Heart right ventricle (tissue), 16 donors: ENCODE results near the gene NAP1L1. TPM values are rescaled to one million over a fixed set of nuclear protein-coding genes. Genes with fewer than 3 reads are reported as not detected.

Experiments used
- ATAC-seq, 8 donors: fragments of 200-7000 bp; cut with Tn5 transposase; one replicate each; pipeline ENCODE4 v1.9.1; 2020; ENCODE audit warnings: mild to moderate bottlenecking in 8 of 8, moderate library complexity in 8 of 8, moderate number of reproducible peaks in 1 of 8
- DNase-seq, 2 donors: peaks; one replicate each; pipeline ENCODE4 v3.0.0-alpha.2; 2020
- H3K27ac ChIP-seq, 10 donors: fragments of 200-600 bp; sonication (generic) in 2 of 10; one replicate each; pipeline versions ENCODE4 v1.5.0 to v1.8.0; 2020 to 2022; ENCODE audit warnings: mild to moderate bottlenecking in 3 of 10
- H3K27me3 ChIP-seq, 7 donors: fragments of 200-600 bp; one replicate each; pipeline ENCODE4 v1.8.0; 2021 to 2022; ENCODE audit warnings: mild to moderate bottlenecking in 2 of 7
- H3K36me3 ChIP-seq, 9 donors: fragments of 200-600 bp; sonication (generic) in 1 of 9; one replicate each; pipeline versions ENCODE4 v1.5.0 to v1.8.0; 2020 to 2022; ENCODE audit warnings: mild to moderate bottlenecking in 2 of 9
- H3K4me1 ChIP-seq, 9 donors: fragments of 200-600 bp; sonication (generic) in 1 of 9; one replicate each; pipeline versions ENCODE4 v1.5.0 to v1.8.0; 2020 to 2022; ENCODE audit warnings: mild to moderate bottlenecking in 4 of 9
- H3K4me3 ChIP-seq, 10 donors: fragments of 200-600 bp; sonication (generic) in 2 of 10; one replicate each; pipeline versions ENCODE4 v1.5.0 to v1.8.0; 2020 to 2022; ENCODE audit warnings: mild to moderate bottlenecking in 7 of 10, moderate library complexity in 2 of 10
- H3K9me3 ChIP-seq, 11 donors: fragments of 200-600 bp in 10 of 11; sonication (generic) in 2 of 11; one replicate each; pipeline versions ENCODE4 v1.5.0 to v1.8.0; 2013 to 2022; ENCODE audit warnings: mild to moderate bottlenecking in 2 of 11, control low read depth in 1 of 11, moderate library complexity in 1 of 11
- WGBS, 2 donors: extraction: QIAGEN DNeasy Blood & Tissue Kit; methylation state at CpG; one replicate each; pipeline ENCODE4 v1.1.7; 2013; ENCODE audit warnings: inconsistent platforms in 1 of 2; 5-methylcytosine and 5-hydroxymethylcytosine counted together
- intact Hi-C, 10 donors: fragments of 100-400 bp; cut with DNase I; formaldehyde crosslinking; loops; one replicate each; pipeline versions ENCODE4 v1.11.1 to v1.14.2; 2022
- polyA plus RNA-seq, 2 donors: library from polyadenylated mRNA; stranded (reverse); fragments of 200-250 nt; gene quantifications; one replicate each; pipeline ENCODE4 v1.2.3, GENCODE V29; 2013
- total RNA-seq, 10 donors: library from RNA; stranded (reverse); fragmentation: NEBNext Ultra II Directional in 3 of 10; extraction: Animal tissue kit (Norgen Biotek cat#: 25700) in 3 of 10; gene quantifications; one replicate each; pipeline versions ENCODE4 v1.2.1 to v1.2.4, GENCODE V29; 2021 to 2023
- TF ChIP-seq, protein P1 (sequence below), 9 donors: fragments of 200-600 bp; sonication (generic) in 2 of 9; IDR thresholded peaks; one replicate each; pipeline versions ENCODE4 v1.5.0 to v1.8.0; 2021 to 2022; ENCODE audit warnings: antibody characterized with exemption in 9 of 9, mild to moderate bottlenecking in 5 of 9, moderate library complexity in 1 of 9
- donor health status: Arrhythmogenic right ventricular cardiomyopathy.
- donor health status: ischemic (EF 13 %, LVEDD 7.1; RV severe dilation, severe dysfunction).
- donor health status: healthy with polysubstance abuse.
- donor health status: DM: no; HTN: yes; CAD: no.
- donor health status: DM: no; HTN: no; CAD: no.
- donor health status: ischemic (EF 25% LVEDD 6.9; RV normal size, moderate dysfunction).
- donor health status: ischemic (EF 25% LVEDD 5.7; RV mildly dilated, moderate dysfunction).
- donor health status: healthy.
- donor health status: DM: yes; HTN: yes; CAD: no.
- donor health status: Ischemic cardiomyopathy.
- donor health status: ischemic (EF 35%, LVEDD 5.7; RV mildly dilated, moderate dysfunction).
- donor health status: nonischemic (EF 11% LVEDD 7.7; RV severe dilation, severe dysfunction).
- donor health status: DM: yes; HTN: yes; CAD: no.
- donor health status: PGD.
- donor health status: ischemic (EF 29% LVEDD 5.4; RV normal size, mild dysfunction).
- donor health status: nonischemic (EF 23%, LVEDD 6.1; RV moderate dilation, normal function).

The NAP1L1 gene
- total and polyA plus RNA-seq, 12 donors, result 164 to 363 (median 254) TPM

DNA sequence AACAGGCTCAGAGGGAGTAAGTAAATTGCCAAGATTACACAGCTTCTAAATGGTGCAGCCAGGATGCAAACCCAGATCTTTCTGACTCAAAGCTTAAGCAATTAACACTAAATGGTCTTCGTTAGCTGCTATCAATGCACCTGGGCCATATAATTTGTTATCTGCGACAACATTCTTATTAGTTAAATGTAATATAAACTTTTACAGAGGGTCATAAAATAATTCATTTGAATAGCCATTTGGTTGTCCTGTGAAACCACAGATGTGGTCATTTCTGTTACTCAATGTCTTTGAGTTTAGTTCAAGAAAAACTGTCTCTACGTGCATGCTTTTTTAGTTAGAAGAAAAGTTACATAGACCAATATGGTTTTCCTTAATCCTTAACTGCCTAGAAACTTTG lies 22.1 kb upstream of the NAP1L1 start:
- WGBS, 2 donors, result 60 to 61% methylated on average over 3 of the region's 3 CpGs
- no peaks in the 10 kb centered on the region for H3K27me3 ChIP-seq
- no peak overlapping the region for H3K27ac ChIP-seq
- DNase-seq (no peak), ATAC-seq (no peak)
- no peaks in the 10 kb centered on the region for H3K4me1 ChIP-seq
- H3K9me3 ChIP-seq, result no peaks in the 10 kb centered on the region
- no peak overlapping the region for H3K4me3 ChIP-seq
- H3K36me3 ChIP-seq, result no peaks in the 10 kb centered on the region
- intact Hi-C loops, result no loop called here
- TF ChIP-seq, protein P1, sequence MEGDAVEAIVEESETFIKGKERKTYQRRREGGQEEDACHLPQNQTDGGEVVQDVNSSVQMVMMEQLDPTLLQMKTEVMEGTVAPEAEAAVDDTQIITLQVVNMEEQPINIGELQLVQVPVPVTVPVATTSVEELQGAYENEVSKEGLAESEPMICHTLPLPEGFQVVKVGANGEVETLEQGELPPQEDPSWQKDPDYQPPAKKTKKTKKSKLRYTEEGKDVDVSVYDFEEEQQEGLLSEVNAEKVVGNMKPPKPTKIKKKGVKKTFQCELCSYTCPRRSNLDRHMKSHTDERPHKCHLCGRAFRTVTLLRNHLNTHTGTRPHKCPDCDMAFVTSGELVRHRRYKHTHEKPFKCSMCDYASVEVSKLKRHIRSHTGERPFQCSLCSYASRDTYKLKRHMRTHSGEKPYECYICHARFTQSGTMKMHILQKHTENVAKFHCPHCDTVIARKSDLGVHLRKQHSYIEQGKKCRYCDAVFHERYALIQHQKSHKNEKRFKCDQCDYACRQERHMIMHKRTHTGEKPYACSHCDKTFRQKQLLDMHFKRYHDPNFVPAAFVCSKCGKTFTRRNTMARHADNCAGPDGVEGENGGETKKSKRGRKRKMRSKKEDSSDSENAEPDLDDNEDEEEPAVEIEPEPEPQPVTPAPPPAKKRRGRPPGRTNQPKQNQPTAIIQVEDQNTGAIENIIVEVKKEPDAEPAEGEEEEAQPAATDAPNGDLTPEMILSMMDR (IDR thresholded peaks at IDR 0.05), result no peak

DNA sequence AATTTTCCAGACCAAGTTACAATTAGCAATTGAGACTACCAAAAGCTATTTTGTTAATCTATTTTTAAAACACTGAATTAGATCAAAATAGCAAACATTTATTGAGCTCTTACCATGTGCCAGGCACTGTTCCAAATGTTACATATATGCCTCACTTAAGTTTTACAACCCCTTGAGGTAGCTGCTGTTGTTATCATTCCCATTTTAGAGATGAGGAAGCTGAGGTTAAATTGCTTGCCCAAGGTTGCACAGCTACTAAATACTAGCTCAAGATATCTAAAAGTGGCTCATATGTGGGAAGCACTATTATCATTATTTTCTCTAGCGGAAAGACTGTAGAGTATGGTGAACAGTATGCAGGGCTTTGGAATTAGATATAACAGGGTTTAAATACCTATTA lies 19.5 kb upstream of the NAP1L1 start:
- no peak overlapping the region for H3K27ac ChIP-seq
- intact Hi-C loops, result no loop called here
- no peaks in the 10 kb centered on the region for H3K36me3 ChIP-seq
- WGBS, 2 donors, result 96 to 98% methylated on average over 1 of the region's 1 CpG
- TF ChIP-seq, protein P1 (IDR thresholded peaks at IDR 0.05), result no peak
- H3K4me1 ChIP-seq, result no peaks in the 10 kb centered on the region
- no peak for DNase-seq
- no peaks in the 10 kb centered on the region for H3K9me3 ChIP-seq
- ATAC-seq, result no peak
- H3K4me3 ChIP-seq, result no peak overlapping the region
- H3K27me3 ChIP-seq, result no peaks in the 10 kb centered on the region

DNA sequence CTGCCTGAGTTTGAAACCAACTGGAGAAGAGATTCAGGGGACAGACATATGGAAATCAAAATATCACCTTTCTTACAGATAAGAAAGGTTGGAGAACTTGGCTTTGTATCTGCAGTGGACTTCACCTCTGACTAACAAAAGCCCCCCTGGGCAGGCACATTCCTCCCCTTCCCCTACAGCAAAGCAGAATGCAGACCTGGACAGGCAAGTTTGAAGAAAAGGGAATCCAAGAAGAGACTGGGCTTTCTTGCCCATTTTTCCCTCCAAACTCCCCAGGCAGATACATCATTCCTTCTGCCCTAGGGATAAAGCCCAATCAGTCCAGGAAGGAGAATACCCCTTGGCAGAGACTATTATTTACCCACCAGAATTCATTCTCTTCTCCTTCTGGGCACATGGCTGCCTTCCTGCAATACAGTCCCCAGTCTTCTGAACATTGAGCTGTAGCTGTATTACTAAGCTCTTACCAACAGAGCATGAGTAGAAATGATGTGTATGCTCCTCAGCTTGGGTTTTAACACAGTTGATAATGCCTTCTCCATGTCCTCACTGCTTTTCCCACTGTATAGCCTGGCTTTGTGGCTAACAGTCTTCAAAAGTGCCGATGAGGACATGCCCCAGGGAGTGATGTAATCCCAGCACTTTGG lies 17.4 kb upstream of the NAP1L1 start:
- Histone ChIP-seq H3K9me3 (no peaks in the 10 kb centered on the region), H3K36me3 (no peaks in the 10 kb centered on the region), H3K4me3 (no peak overlapping the region), H3K27ac (no peak overlapping the region), H3K27me3 (no peaks in the 10 kb centered on the region), H3K4me1 (no peaks in the 10 kb centered on the region)
- intact Hi-C loops, result no loop called here
- WGBS, 2 donors, result 52 to 75% methylated on average over 1 of the region's 1 CpG
- TF ChIP-seq, protein P1 (IDR thresholded peaks at IDR 0.05), result no peak
- ATAC-seq (no peak), DNase-seq (no peak)

DNA sequence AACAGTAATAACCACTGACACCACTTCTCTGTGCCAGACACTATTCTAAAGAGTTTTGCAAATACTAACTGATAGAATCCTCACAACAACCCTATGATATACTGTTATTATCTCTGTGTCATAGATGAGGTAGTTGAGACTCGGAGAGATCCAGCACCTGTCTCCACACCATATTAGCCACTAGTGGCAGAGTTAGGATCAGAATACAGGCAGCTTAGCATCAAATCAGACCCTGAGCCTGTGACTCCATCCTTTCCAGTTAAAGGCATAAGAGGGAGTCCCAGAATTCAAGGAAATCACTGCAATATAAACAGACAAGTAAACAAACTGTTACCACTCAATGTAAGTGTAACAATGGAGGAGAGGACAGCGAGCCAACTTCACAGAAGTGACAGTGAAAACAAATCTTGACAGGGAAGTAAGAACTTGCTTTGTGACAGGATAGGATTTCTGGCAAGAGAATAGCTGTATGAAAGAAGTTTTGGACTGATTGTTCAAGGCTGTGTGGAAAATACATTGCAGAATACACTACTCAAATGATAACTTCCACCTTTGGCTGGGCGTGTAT lies 11.7 kb upstream of the NAP1L1 start:
- 77 to 78% methylated on average over 3 of the region's 3 CpGs for WGBS, 2 donors
- ATAC-seq (no peak), DNase-seq (no peak)
- no peak overlapping the region for H3K4me3 ChIP-seq
- TF ChIP-seq, protein P1 (IDR thresholded peaks at IDR 0.05), result no peak
- H3K36me3 ChIP-seq, result no peaks in the 10 kb centered on the region
- H3K4me1 ChIP-seq, result no peaks in the 10 kb centered on the region
- H3K27ac ChIP-seq, result no peak overlapping the region
- intact Hi-C loops, result no loop called here
- H3K9me3 ChIP-seq, result no peaks in the 10 kb centered on the region
- no peaks in the 10 kb centered on the region for H3K27me3 ChIP-seq
